ENCODE results near the gene ACER1.

Gene ACER1

GRCh38 chr19:6279931-6280591 lies 53.4 kb downstream of the ACER1 start, which contains the start of gene MLLT1:
MLLT1 (minus strand) TSS chr19:6279975; CDS start chr19:6279784, 191 bp downstream.
- peak; percentile 44 for TF ChIP-seq CTCF (IDR thresholded peaks at IDR 0.05; ENCODE audit: low read depth, low read length, missing control alignments)
- DNase-seq (ENCODE audit: low read depth) = peak; percentile 88
- in situ Hi-C loops (cut with HindIII; ENCODE audit: low sequenced_read_pairs) = loop anchor here (5.0 kb wide), 1 partner anchor 43 kb away; no protein-coding TSS in a partner anchor
- peak within 1 kb of the TSS; percentile 93 for H3K4me3 ChIP-seq (ENCODE audit: low read depth, low read length)

- peak overlapping the region; percentile 93 for H3K4me3 ChIP-seq (ENCODE audit: low read depth, low read length)
Observed at GRCh38 chr19:6279620-6279930, 53.8 kb downstream of the ACER1 start.

GRCh38 chr19:6278740-6279619 lies 54.4 kb downstream of the ACER1 start:
- DNase-seq (ENCODE audit: low read depth) = no peak
- H3K4me3 ChIP-seq (ENCODE audit: low read depth, low read length) = peak overlapping the region; percentile 93
- in situ Hi-C loops (cut with HindIII; ENCODE audit: low sequenced_read_pairs) = loop anchor here (5.0 kb wide), 1 partner anchor 42 kb away; no protein-coding TSS in a partner anchor
- no peak for TF ChIP-seq CTCF (IDR thresholded peaks at IDR 0.05; ENCODE audit: low read depth, low read length, missing control alignments)

More at GRCh38 chr19:6279620-6279930, 53.8 kb downstream of the ACER1 start:
- TF ChIP-seq CTCF (IDR thresholded peaks at IDR 0.05; ENCODE audit: low read depth, low read length, missing control alignments) = no peak
- DNase-seq (ENCODE audit: low read depth) = no peak
- in situ Hi-C loops (cut with HindIII; ENCODE audit: low sequenced_read_pairs) = loop anchor here (5.0 kb wide), 1 partner anchor 42 kb away; no protein-coding TSS in a partner anchor

DNA sequence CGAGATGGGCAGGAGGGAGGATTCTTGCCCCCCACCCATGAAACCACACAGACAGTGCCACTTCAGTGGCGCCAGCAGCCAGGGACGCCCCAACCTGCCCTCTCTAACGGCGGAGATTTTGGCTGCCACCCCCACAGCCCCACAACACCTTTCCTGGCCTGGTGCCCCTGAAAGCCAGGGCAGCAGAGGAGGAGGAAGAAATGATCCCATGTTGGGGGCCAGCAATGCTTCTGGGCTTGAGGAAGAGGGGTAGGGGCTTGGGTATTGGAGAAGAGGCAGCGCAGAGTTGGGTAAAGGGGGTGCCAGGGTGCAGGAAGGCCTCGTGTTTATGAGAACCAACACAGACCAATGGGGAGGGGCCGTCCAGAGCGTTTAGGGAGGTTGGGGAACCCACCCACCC lies 55.4 kb downstream of the ACER1 start:
- peak overlapping the region; percentile 93 for H3K4me3 ChIP-seq (ENCODE audit: low read depth, low read length)
- in situ Hi-C loops (cut with HindIII; ENCODE audit: low sequenced_read_pairs) = loop anchor here (5.0 kb wide), 1 partner anchor 41 kb away; no protein-coding TSS in a partner anchor
- DNase-seq (ENCODE audit: low read depth) = no peak
- no peak for TF ChIP-seq CTCF (IDR thresholded peaks at IDR 0.05; ENCODE audit: low read depth, low read length, missing control alignments)

GRCh38 chr19:6276447-6276846 lies 57.0 kb downstream of the ACER1 start:
- TF ChIP-seq CTCF (IDR thresholded peaks at IDR 0.05; ENCODE audit: low read depth, low read length, missing control alignments) = no peak
- no peak overlapping the region for H3K4me3 ChIP-seq (ENCODE audit: low read depth, low read length)
- DNase-seq (ENCODE audit: low read depth) = no peak
- in situ Hi-C loops (cut with HindIII; ENCODE audit: low sequenced_read_pairs) = loop anchor here (5.0 kb wide), 1 partner anchor 39 kb away; no protein-coding TSS in a partner anchor

DNA sequence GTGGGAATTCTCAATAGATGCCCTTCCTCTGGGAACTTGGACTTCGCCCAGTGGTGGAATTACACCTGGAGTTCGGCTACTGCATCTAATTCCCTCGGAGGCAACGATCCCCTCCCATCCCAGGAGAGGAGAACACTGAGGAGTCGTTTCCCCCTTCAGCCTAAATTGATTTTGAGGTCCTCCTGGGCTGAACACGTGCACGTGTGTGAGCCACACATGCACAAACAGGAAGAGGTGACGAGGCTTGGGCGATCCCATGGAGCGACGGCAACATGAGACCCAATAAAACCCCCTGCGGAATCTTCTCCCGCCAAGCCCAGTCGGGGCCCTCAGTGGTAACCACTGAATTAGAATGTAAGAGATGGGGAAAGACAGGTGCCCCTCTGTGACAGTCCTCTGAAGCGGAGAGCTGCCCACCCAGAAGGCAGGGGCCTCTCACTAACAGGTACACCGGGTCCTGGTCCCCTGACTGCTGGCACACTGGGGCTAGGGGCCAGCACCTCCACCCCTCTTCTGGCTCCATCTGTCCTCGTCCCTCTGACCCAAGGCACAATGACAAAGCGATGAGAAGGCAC lies 58.2 kb downstream of the ACER1 start:
- in situ Hi-C loops (cut with HindIII; ENCODE audit: low sequenced_read_pairs) = loop anchor here (5.0 kb wide), 1 partner anchor 38 kb away; no protein-coding TSS in a partner anchor
- no peak for DNase-seq (ENCODE audit: low read depth)
- no peak for TF ChIP-seq CTCF (IDR thresholded peaks at IDR 0.05; ENCODE audit: low read depth, low read length, missing control alignments)

More for the DNA sequence above, 58.2 kb downstream of the ACER1 start:
- no peak overlapping the region for H3K4me3 ChIP-seq (ENCODE audit: low read depth, low read length)

All from astrocyte of the cerebellum (primary cell).